Brain pericyte (primary cell): ENCODE results near the gene IQSEC1.
"Not testable (repeated sequence)": the region's sequence is repeated elsewhere in the genome, so short reads cannot be mapped to it uniquely, and the experiment has no call there.

Experiments
- DNase-seq: peaks from one replicate; pipeline ENCODE4 v3.0.0-alpha.2; 2012; ENCODE audit warnings: low read depth, low spot score

The IQSEC1 gene

DNA sequence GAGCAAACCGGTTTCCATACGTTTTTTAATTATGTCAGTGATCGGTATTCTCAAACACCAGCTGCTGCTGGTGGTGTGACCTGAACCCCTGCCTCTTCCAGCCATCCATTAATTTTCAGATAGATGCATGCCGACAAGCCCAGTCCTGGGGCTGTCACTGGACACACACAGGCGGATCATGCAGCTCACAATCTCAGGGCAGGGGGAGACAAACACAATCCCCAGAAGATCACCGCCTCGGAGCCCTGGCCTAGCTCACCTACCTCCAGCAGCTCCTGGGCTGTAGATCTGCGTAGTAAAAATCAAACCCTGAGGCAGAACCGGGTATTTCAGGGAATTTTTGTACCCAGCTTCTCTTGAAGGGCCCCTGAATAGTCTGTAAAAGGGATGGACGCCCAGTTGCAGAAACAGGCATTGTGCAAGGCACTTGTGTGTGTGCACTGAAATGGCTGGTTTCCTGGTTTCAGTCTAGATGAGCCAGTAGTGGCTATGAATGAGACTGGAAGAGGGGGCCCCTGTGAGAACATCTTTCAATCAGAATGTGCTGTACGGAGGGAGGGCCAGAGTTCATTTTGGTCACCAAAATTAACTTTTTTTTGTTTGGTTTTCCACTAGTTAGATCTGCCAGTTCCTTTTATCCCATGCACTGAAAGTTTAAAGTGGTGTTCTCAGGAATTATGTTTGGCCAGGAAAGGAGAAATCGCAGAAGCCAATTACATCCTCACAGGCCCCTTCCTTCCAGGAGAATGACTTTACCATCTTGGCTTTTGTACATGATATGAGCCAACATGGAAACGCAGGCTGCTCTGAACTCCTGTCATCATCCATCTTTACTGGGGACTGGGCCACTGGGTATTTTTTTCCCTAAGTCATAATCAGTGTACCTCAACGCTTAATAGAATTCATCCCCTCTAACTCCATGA lies 176.9 kb downstream of the IQSEC1 start:
- no peak for DNase-seq

DNA sequence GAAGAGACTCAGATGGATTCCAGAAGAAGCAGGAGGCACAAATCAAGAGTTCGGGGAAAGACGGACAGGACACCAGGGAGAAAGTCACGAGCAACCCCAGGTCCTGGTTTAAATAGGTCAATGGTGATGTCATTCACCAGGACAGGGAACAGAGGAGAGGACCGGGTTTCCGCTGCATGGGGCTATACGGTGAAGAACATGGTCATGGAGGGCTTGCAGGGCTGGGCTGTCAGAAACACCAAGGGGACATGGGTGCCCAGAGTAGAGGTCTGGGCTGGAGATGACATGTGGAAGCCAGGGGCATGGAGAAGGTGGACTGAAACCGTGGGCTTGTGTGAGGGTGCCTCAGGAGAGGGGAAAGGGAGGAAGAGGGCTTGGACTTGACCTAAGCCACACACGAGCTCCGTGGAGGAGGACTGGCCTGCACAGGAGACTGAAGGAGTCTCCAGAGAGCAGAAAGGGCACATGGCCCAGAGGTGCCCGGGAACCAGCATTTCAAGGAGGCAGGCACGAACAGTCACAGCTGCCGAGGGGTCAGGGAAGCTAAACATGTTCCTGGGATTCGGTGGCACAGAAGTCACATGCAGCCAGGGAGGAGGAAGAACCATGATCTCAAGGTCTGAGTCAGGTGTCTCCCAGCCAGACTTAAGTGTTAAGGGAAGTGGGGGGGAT lies 177.7 kb downstream of the IQSEC1 start:
- no peak for DNase-seq

DNA sequence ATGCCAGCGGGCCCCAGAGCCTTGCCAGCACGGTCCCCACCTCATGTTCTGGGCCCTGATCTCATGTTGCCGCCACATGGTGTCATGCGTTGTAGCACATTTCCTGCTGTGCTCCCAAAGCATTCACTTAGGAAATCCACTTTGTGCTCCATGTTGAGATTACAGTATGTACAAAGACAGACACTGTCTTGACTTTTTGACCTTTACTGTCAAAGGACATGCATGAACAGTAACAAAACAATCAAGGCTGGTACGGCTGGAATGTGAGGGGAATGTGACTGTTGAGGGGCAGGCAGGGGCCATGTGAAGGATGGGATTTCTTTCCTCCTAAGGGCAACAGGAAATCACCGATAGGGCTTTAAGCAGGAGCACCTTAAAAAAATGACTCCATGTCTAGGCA lies 178.6 kb downstream of the IQSEC1 start:
- no peak for DNase-seq

DNA sequence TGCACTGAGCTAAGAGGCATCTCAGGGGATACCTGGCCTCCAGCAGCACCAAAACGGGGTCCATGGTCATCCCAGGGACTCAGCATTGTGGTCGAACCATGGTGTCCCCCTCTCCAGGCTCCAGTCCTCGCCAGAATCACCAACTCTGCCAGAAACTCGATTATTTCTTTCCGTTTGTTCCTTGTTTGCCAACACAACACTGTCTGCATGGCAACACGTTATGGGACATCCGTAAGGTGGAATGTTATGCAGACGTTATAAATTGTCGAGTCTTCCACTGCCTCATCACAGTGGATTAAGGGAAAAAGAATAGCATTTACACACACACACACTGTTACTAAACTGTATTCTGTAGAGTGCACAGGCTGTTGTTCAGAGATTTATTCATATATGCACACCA lies 179.4 kb downstream of the IQSEC1 start:
- no peak for DNase-seq

DNA sequence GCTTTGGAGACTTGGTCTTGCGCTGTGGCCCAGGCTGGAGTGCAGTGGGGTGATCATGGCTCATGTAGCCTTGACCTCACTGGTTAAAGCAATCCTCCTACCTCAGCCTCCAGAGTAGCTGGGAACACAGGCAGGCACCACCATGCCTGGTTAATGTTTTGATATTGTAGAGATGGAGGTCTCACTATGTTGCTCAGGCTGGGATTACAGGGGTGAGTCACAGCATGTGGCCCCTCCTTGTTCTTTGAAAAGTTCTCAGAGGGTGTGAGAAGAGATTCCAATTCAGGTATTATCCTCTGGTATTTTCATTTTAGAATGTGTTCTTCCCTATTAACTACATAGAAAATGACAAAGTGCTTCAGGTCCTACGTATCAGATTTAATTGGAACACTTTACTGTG lies 180.0 kb downstream of the IQSEC1 start:
- no peak for DNase-seq

DNA sequence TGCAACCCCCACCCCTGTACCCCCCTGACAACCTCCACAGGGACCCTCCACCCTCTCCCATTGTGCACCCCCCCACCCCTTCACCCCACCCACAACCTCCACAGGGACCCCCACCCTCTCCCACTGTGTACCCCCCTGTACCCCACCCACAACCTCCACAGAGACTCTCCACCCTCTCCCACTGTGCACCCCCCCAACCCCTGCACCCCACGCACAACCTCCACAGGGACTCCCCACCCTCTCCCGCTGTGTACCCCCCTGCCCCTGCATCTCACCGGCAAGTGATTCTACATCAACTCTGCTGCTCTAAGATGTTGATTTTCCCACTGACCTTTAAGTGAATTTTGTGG lies 180.4 kb downstream of the IQSEC1 start:
- DNase-seq, result no peak

DNA sequence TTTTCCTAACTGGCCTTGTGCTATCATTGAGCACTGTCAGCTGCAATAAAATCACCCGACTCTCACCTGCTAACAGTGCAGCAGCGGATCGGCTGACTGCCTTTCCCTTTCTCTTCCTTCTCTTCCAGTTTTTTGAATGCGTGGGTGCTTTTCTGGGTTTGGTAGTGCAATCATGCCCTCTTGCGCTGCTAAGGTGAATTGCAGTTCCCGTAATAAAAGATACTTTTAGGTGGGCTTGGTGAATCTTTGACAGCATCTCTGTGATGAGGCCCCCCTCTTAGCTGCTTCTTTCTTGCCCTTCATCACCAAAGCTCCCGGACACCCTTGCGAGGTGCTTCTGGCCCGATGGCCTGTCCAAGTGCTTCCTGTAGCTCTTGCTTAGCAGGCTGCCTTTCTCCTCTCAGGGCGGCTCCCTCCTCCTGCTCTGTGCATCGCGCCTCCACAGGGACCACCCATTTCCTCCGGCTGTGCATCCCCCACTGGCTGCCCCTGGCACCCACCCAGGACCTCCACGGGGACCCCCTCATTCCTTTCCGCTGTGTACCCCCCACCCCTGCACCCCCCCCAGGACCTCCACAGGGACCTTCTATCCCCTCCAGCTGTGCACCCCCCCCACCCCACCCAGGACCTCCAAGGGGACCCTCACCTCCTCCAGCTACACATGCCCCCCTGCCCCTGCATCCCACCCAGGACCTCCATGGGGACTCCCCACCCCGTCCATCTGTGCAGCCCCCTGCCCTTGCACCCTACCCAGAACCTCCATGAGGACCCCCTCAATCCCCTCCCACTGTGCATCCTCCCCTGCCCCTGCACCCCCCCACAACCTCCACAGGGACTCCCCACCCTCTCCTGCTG lies 181.0 kb downstream of the IQSEC1 start:
- no peak for DNase-seq

DNA sequence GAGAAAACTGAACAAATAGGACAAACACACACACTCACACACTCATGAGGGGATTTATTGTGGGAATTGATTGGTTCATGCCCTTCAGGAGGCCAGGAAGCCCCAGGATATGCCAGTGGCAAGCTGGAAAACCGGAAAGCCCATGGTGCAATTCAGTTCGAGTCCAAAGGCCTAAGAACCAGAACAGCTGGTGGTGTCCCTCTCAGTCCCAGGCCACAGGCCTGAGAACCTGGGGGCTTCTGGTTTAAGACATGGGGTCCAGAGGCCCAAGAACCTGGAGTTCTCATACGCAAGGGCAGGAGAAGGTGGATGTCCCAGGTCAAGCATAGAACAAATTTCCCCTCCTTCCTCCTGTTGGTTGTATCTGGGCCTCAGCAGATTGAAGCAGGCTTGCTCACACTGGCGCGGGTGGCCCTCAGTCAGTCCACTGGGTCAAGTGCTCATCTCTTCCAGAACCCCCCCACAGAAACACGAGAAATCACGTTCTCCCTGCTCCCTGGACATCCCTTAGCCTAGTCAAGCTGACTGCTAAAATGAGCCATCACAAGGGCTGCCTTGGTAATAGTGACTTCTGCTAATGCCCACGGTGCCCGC lies 181.7 kb downstream of the IQSEC1 start:
- no peak for DNase-seq

DNA sequence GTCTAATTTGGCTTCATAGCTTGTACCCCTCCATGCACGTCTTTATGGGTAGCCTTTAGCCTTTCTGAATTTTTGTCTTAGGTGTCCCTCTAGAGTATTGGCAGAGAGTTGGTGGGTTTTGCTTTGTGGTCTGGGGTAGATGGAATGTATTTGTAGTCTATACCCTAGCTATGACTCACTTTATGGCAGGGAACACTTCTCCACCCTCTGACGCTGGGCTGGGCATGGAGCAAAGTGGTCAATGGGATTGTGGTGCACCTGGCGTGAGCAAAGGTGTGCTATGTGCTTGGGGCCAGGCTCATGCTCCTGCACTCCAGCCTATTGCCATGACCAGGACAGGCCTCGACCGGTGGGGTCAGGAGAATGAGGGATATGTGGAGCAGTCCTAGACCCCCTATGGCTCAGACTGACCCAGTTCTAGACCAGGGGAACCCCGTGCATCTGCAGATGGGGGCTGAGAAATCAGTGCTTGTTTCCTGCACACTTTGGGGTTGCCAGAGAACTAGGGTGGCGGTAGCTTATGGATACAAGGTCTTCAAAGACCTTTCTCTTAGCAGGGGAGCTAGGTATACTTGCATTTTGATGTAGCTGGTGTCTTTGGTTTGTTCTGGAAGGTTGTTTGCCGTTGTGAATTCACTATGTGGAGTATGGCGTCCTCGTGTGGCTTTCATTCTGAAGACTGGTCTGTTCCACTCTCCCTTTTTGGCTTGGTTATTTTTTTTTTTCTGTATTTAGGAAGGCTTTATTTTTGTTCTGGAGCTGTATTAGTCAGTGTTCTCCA lies 182.4 kb downstream of the IQSEC1 start:
- no peak for DNase-seq

DNA sequence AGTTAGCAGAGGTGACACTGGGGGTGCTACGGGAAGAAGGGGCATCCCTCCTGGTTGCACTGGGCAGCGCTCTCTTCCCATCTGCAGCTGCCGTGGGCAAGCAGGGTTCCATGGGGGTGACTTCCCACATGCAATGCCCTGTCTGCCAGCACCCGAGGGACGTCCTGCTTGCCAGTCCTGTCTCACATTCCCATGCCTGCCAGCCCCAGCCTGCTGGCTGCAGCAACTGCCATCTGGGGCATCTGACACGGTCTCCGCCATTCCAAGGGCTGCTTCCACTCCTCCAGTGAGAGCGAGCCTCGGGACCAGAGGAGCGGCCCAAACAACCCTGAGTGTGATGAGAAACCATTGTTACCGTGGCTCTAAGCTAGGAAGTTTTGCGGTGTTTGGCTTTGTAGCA lies 186.5 kb downstream of the IQSEC1 start:
- no peak for DNase-seq

DNA sequence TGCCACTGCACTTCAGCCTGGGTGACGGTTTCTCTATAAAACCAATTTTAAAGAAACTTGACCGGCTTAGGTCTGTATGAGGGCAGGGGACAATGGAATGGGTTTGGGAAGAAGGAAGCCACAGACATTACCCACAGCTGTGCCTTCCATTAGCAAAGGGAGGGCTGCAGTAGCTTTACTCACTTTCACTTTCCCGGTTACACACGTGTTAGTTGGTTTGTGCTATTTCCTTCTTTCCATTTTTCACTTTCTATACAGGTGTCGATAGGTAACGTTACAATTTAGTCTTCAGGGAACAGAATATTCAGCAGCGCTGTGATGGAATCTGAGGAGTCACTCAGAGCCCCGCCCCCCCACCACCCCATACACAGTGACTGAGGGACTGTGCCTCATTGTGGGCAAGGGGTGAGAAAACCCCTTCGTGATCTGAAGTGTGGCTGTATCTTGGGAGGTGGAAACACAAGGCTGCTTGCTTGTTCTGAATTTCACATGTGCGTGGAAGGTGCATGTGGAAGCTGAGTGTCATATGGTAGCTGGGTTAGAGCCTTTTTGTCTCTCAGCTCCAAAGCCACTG lies 187.0 kb downstream of the IQSEC1 start:
- no peak for DNase-seq

DNA sequence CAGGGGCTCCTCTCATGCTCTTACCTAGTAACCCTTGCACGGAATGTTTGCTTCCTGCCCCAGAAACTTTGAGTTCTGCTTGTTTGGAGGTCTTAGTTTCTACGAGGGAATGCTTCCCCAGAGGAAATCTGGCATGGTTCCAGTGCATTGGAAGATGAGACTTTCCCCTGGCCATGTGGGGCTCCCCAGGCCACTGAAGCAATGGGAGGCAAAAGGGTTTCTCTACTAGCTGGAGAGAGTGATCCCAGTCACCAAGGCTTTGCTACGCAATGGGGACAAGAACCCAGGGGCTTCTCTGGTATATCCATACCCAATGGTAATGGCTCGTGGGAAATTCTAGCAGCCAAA lies 187.7 kb downstream of the IQSEC1 start:
- no peak for DNase-seq

DNA sequence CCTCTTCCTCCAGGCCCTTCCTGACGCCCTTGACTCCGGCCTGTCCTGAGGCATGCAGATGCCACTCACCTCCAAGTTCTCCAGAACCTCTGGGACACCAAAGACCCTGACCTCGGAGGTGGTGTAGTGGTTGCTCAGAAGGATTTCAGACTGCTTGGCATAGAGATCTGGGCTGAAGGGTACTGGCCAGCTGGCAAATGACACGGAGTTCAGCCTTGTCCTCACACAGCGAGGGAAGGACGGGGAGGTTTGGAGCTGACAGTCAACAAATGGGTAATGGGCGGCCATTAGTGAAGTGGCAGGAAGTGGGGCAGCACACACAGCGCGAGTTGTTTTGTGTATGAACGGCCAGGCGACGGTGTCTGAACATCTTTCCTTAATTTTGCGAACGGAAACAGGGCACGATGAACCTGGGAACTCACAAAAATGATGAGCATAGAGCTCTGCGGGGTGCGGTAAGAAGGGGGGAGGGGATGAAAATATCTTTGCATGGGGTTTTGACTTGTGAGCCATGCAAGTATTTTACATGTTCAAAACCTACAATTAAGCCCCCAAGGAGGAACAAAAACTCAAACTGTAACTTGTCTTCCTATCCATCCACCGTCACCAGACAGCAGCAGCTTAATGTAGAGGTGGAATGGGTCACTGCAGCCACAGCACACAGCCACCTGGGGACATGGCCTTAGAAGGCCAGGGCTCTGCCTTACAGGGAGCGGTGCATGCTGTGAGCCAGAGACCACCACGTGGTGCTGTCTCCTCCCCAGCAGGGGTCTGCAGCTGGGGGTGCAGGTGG lies 188.2 kb downstream of the IQSEC1 start:
- DNase-seq, result no peak

DNA sequence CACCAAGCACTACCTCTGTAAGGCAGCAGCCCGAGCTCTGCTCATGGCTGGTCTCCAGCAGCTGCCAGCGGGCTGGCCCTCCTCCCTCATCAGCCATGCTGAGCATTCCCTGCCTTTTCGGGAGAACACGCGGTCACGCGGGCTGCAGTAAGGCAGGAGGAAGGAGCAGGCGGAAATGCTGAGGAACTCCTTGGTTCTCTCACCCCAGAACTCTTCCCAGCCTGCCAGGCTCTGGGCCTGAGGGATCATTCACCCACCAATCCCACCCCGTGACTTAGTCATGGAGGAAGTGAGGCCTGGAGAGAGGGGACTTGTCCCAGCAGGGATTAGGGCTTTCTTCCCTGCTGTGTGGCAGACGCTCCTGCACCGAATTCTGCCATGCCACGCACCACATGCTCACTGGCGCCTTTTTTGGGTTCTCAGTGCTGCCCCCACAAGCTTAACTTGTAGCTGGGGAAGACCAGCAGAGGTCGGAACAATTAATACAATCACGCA lies 189.0 kb downstream of the IQSEC1 start:
- DNase-seq, result no peak

DNA sequence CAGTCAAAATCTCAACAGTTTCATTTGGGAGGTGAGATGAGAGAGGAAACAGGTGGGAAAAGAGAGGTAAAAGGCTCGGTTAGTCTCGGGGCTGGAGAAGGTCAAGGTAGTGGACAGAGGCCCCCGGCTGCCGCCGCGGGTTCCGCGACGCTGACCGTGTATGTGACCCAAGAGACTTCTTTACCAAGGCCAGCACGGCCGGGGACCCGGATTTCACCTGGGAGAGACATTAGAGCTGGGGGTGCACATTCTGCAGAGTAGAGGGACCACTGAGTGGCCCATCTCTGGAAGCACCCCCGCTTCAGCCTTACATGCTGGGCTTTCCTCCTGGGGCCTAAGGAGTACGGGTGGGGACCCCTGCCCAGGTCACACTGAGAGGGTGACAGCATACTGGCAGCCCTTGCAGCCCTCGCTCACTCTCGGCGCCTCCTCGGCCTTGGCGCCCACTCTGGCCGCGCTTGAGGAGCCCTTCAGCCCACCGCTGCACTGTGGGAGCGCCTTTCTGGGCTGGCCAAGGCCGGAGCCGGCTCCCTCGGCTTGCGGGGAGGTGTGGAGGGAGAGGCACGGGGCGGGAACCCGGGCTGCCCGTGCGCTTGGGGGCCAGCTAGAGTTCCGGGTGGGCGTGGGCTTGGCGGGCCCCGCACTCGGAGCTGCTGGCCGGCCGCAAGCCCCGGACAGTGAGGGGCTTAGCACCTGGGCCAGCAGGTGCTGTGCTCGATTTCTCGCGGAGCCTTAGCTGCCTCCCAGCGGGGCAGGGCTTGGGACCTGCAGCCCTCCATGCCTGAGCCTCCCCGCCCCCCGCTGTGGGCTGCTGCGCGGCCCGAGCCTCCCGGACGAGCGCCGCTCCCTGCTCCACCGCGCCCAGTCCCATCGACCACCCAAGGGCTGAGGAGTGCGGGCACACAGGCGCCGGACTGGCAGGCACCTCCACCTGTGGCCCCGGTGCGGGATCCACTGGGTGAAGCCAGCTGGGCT lies 190.6 kb downstream of the IQSEC1 start:
- DNase-seq, result no peak

DNA sequence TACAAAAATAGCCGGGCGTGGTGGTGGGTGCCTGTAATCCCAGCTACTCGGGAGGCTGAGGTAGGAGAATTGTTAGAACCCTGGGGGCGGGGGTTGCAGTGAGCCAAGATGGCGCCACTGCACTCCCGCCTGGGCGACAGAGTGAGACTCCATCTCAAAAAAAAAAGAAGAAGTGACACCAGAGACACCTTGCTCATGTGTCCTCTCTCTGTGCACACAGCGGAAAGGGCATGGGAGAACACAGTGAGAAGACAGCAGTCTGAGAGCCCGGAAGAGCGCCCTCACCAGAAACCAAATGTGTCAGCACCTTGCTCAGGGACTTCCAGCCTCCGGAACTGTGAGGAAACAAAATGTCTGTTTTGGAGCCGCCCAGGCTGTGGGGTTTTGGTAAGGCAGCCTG lies 191.4 kb downstream of the IQSEC1 start:
- not testable (repeated sequence) for DNase-seq

DNA sequence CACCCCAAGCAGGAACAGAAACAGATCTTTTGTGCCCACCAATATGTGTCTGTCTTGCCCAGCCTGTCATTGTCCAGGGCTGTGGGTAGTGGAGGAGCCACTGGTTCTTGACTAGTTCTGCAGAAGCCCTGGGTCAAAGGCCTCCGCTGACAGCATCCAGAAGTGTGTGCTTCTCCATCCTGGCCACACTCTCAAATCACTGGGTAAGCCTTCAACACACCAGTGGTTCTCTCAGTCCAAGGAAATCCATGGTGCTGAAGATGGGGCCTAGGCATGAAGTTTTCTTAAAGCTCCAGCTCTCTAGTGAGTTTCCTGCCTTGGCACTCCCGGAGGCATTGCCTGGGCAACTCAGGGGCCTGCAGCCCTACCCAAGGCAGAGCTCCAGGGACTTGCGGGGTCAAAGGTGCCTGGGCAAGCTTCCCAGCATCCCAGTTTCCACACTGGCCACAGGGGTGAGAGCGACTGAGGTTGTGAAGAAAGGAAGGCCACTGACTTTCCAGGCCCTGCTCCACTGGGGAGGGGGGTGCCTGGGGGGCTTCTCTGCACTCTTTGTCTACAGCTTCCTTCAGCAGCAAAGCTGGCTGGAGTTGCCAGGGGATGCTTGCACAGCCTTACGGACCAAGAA lies 193.9 kb downstream of the IQSEC1 start:
- no peak for DNase-seq

DNA sequence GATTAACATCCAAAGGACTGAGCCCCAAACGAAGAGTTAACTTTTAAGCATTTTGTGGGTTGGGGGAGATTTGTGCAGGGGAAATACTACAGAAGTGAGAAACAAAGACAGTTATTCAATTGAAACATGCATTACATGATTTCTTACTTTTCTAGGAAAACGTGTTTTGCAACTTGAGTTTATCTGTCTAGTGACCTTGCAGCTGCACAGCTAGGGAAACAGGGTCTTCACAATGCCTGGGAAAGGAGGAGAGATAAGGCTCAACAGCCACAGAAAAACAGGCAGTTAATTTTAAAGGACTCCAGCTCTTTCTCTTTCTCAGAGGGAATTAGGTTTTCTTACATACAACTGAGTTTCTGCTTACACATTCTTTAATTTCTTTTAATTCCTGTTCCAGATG lies 194.5 kb downstream of the IQSEC1 start:
- not testable (repeated sequence) for DNase-seq
